Activated CD4-positive, alpha-beta memory T cell treated with anti-CD3 and anti-CD28 coated beads for 36 hours (primary cell): Measurements from ENCODE around the gene CHD8. TPM values are rescaled to one million over a fixed set of nuclear protein-coding genes. Genes with fewer than 3 reads are reported as not detected.

Experiments
- CTCF ChIA-PET: fragments of 350-600 bp; sonication (Branson Sonifier 250); formaldehyde crosslinking; loops from one replicate; lab custom pipeline; 2021; ENCODE audit warnings: antibody characterized with exemption, inconsistent platforms; lab: Charles Lee
- POLR2A ChIA-PET: fragments of 350-600 bp; sonication (Branson Sonifier 250); formaldehyde crosslinking; loops from one replicate; lab custom pipeline; 2021; ENCODE audit warnings: antibody characterized with exemption; lab: Charles Lee
- DNase-seq: peaks from one replicate; pipeline ENCODE4 v3.0.0-alpha.2; 2020
- H3K27ac Mint-ChIP-seq: one replicate; pipeline ENCODE4 v1.8.0; 2021; ENCODE audit warnings: mixed read lengths
- H3K27me3 Mint-ChIP-seq: one replicate; pipeline ENCODE4 v1.8.0; 2021; ENCODE audit warnings: mixed read lengths
- H3K36me3 Mint-ChIP-seq: one replicate; pipeline ENCODE4 v1.8.0; 2021; ENCODE audit warnings: mixed read lengths
- H3K4me1 Mint-ChIP-seq: one replicate; pipeline ENCODE4 v1.8.0; 2021; ENCODE audit warnings: low read depth, mixed read lengths
- H3K4me3 Mint-ChIP-seq: one replicate; pipeline ENCODE4 v1.8.0; 2021; ENCODE audit warnings: mild to moderate bottlenecking, mixed read lengths
- H3K9me3 Mint-ChIP-seq: one replicate; pipeline ENCODE4 v1.8.0; 2021; ENCODE audit warnings: mixed read lengths
- intact Hi-C: fragments of 100-400 bp; cut with micrococcal nuclease; formaldehyde crosslinking; loops from one replicate; pipeline ENCODE4 v1.15.1; 2023
- total RNA-seq, 2 experiments: library from RNA; stranded (reverse); gene quantifications; one replicate each; pipeline ENCODE4 v1.2.3, GENCODE V29; 2021

The CHD8 gene
- total RNA-seq, 2 experiments from 2014 or later: 80.1 to 87.7 TPM

GRCh38 chr14:21431126-21431525 lies 24.8 kb downstream of the CHD8 start:
- Mint-ChIP-seq H3K4me3 (no peak overlapping the region), H3K9me3 (no peaks in the 10 kb centered on the region), H3K36me3 (peaks cover 41% of the 10 kb centered on the region), H3K27me3 (no peaks in the 10 kb centered on the region), H3K27ac (no peak overlapping the region), H3K4me1 (peaks cover 35% of the 10 kb centered on the region)
- DNase-seq: no peak
- ChIA-PET POLR2A (no interaction called here), CTCF (interaction anchor here (0.9 to 1.1 kb wide), 2 partner anchors 26 to 67 kb away, joined by 5 to 6 read pairs; no protein-coding TSS in a partner anchor)
- intact Hi-C loops: no loop called here

DNA sequence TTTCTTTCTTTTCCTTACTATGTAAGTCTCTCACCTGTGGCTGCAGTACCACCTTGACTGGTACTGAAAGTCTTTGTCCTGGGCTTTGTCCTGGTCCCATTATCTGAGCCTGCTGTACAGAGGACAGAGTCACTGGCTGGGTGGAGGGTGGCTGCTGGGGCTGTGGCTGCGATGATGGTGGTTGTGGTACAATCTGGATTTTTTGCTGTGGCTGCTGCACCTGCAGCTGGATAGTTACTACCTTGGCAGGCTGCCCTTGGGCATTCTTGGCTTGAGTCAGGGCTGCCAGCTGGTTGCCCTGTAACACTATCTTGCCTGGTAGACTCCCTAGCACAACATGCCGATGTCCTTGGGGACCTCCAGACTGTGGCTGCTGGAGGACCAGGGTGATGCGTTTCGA lies 27.0 kb downstream of the CHD8 start:
- ChIA-PET CTCF (no interaction called here), POLR2A (no interaction called here)
- H3K36me3 Mint-ChIP-seq: peaks cover 52% of the 10 kb centered on the region
- peak overlapping the region; percentile 30 for H3K27ac Mint-ChIP-seq
- no peaks in the 10 kb centered on the region for H3K27me3 Mint-ChIP-seq
- no peaks in the 10 kb centered on the region for H3K9me3 Mint-ChIP-seq
- H3K4me1 Mint-ChIP-seq: peaks cover 14% of the 10 kb centered on the region
- intact Hi-C loops: no loop called here
- DNase-seq: no peak
- H3K4me3 Mint-ChIP-seq: no peak overlapping the region

GRCh38 chr14:21426692-21427091 lies 29.2 kb downstream of the CHD8 start:
- CTCF ChIA-PET: interaction anchor here (1.5 kb wide), 1 partner anchor 29 kb away, joined by 4 read pairs; the partner anchor contains the start of gene CHD8
- no peak overlapping the region for H3K27ac Mint-ChIP-seq
- intact Hi-C loops: no loop called here
- H3K9me3 Mint-ChIP-seq: no peaks in the 10 kb centered on the region
- POLR2A ChIA-PET: interaction anchor here (0.9 kb wide), 1 partner anchor 11 kb away, joined by 3 read pairs; no protein-coding TSS in a partner anchor
- H3K4me1 Mint-ChIP-seq: peaks cover 3% of the 10 kb centered on the region
- H3K36me3 Mint-ChIP-seq: peaks cover 51% of the 10 kb centered on the region
- no peak for DNase-seq
- H3K27me3 Mint-ChIP-seq: no peaks in the 10 kb centered on the region
- no peak overlapping the region for H3K4me3 Mint-ChIP-seq

- ChIA-PET CTCF (interaction anchor here (0.6 to 1.1 kb wide), 2 partner anchors 37 to 58 kb away, joined by 3 read pairs; partner anchors contain the start of gene TOX4), POLR2A (no interaction called here)
- no peak overlapping the region for H3K27ac Mint-ChIP-seq
- no peak for DNase-seq
- H3K27me3 Mint-ChIP-seq: no peaks in the 10 kb centered on the region
- H3K4me3 Mint-ChIP-seq: no peak overlapping the region
- no peaks in the 10 kb centered on the region for H3K9me3 Mint-ChIP-seq
- peaks cover 43% of the 10 kb centered on the region for H3K36me3 Mint-ChIP-seq
- peaks cover 10% of the 10 kb centered on the region for H3K4me1 Mint-ChIP-seq
- intact Hi-C loops: no loop called here
Observed at GRCh38 chr14:21419528-21419927, 36.4 kb downstream of the CHD8 start.

- peaks cover 52% of the 10 kb centered on the region for H3K36me3 Mint-ChIP-seq
- no peak overlapping the region for H3K27ac Mint-ChIP-seq
Observed at GRCh38 chr14:21415329-21415728, 40.6 kb downstream of the CHD8 start.

GRCh38 chr14:21414137-21414631 lies 41.7 kb downstream of the CHD8 start:
- Mint-ChIP-seq H3K4me3 (no peak overlapping the region), H3K9me3 (no peaks in the 10 kb centered on the region), H3K27me3 (no peaks in the 10 kb centered on the region), H3K27ac (peak overlapping the region; percentile 89), H3K4me1 (peaks cover 30% of the 10 kb centered on the region), H3K36me3 (peaks cover 50% of the 10 kb centered on the region)
- intact Hi-C loops: loop anchor here (1.0 to 2.0 kb wide), 6 partner anchors 30 to 150 kb away; partner anchors contain the start of genes RAB2B, SUPT16H and TOX4
- no peak for DNase-seq
- ChIA-PET POLR2A (interaction anchor here (0.6 to 1.4 kb wide), 2 partner anchors 41 to 1184 kb away, joined by 3 to 4 read pairs; partner anchors contain the start of genes ABHD4 and CHD8), CTCF (interaction anchor here (1.0 to 2.5 kb wide), 4 partner anchors 10 to 130 kb away, joined by 3 to 12 read pairs (median 6); partner anchors contain the start of gene CHD8)

More at GRCh38 chr14:21415329-21415728, 40.6 kb downstream of the CHD8 start:
- ChIA-PET CTCF (interaction anchor here (0.6 to 2.5 kb wide), 7 partner anchors 11 to 129 kb away, joined by 3 to 12 read pairs (median 4); partner anchors contain the start of gene CHD8), POLR2A (no interaction called here)
- intact Hi-C loops: loop anchor here (2.0 kb wide), 1 partner anchor 61 kb away; the partner anchor contains the start of genes RAB2B and TOX4
- Mint-ChIP-seq H3K27me3 (no peaks in the 10 kb centered on the region), H3K4me1 (peaks cover 26% of the 10 kb centered on the region), H3K9me3 (no peaks in the 10 kb centered on the region), H3K4me3 (no peak overlapping the region)
- DNase-seq: no peak

DNA sequence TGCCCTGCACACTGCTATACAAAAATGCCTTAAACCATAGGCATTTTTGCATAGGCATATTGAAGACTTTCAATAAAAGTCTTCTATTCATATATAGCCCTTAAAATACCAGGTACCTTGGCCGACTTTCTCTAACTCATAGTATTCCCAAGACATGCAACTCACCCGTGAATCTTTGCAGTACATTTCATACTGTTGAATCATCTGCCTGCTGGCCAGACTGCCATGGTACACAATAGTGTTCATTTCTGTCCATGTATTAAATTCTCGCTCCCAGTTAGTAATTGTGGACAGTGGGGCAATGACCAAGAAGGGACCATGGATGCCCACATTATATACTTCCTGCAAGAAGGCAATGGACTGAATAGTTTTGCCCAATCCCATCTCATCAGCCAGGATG lies 47.8 kb downstream of the CHD8 start:
- ChIA-PET POLR2A (interaction anchor here (1.4 kb wide), 1 partner anchor 24 kb away, joined by 3 read pairs; the partner anchor contains the start of gene SUPT16H), CTCF (interaction anchor here (0.7 kb wide), 1 partner anchor 91 kb away, joined by 3 read pairs; no protein-coding TSS in a partner anchor)
- no peaks in the 10 kb centered on the region for H3K27me3 Mint-ChIP-seq
- no peak for DNase-seq
- H3K27ac Mint-ChIP-seq: no peak overlapping the region
- H3K9me3 Mint-ChIP-seq: no peaks in the 10 kb centered on the region
- intact Hi-C loops: no loop called here
- H3K36me3 Mint-ChIP-seq: peaks cover 59% of the 10 kb centered on the region
- H3K4me3 Mint-ChIP-seq: no peak overlapping the region
- H3K4me1 Mint-ChIP-seq: peaks cover 9% of the 10 kb centered on the region

GRCh38 chr14:21406213-21406612 lies 49.7 kb downstream of the CHD8 start:
- Mint-ChIP-seq H3K4me1 (peaks cover 7% of the 10 kb centered on the region), H3K36me3 (peaks cover 66% of the 10 kb centered on the region), H3K4me3 (no peak overlapping the region), H3K27me3 (no peaks in the 10 kb centered on the region), H3K27ac (no peak overlapping the region), H3K9me3 (no peaks in the 10 kb centered on the region)
- ChIA-PET CTCF (interaction anchor here (1.7 kb wide), 1 partner anchor 13 kb away, joined by 4 read pairs; no protein-coding TSS in a partner anchor), POLR2A (no interaction called here)
- DNase-seq: no peak
- intact Hi-C loops: no loop called here

DNA sequence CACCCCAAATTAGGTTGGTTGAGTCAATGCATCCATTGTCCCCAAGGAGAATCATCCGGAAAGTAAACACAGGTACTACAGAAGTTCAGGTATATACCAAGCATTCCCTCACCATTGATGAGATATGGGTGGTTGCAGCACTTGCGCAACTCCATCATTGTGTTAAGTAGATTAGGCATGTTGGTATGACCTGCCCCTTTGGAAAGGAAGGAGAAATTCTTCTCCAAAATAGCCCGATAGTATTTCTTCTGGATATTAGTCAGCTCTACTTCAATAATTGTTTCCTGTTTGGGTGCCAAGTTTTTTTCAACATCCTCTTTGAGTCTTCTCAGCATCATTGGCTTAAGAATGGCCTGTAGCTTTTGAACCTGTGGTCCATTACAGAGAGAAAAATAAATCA lies 50.8 kb downstream of the CHD8 start:
- H3K27me3 Mint-ChIP-seq: no peaks in the 10 kb centered on the region

DNA sequence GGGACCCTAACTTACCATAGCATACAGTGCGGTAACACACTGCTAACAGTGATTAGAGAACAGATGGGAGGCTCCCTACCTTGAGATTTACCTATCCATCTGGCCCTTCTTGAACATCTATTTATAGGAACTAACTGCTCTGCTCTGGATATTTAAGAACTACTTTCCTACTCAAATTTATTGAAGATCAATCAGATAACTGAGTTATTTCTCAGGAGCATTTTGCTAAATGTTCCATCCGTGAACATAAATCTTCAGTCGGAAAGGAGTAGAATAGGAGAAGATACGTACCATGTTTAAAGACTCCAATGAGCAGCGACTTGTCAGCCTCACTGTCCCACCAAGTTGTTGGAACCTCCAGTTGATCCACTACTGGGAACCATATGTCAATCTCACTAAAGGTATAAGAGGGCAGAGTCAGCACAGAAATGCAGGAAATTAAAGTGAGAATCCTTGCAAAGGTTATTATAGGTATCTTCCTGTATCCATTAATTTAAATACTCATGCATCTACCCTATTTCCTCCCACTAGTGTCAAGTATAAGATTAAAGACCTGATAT lies 56.5 kb downstream of the CHD8 start:
- H3K36me3 Mint-ChIP-seq: peaks cover 66% of the 10 kb centered on the region
- H3K27ac Mint-ChIP-seq: no peak overlapping the region
- POLR2A ChIA-PET: no interaction called here
- DNase-seq: no peak
- intact Hi-C loops: no loop called here
- CTCF ChIA-PET: no interaction called here
- no peaks in the 10 kb centered on the region for H3K27me3 Mint-ChIP-seq
- no peaks in the 10 kb centered on the region for H3K9me3 Mint-ChIP-seq
- H3K4me3 Mint-ChIP-seq: no peak overlapping the region
- no peaks in the 10 kb centered on the region for H3K4me1 Mint-ChIP-seq

More for the DNA sequence above, 50.8 kb downstream of the CHD8 start:
- CTCF ChIA-PET: interaction anchor here (1.0 to 2.0 kb wide), 2 partner anchors 9 to 25 kb away, joined by 5 to 7 read pairs; no protein-coding TSS in a partner anchor
- Mint-ChIP-seq H3K9me3 (no peaks in the 10 kb centered on the region), H3K4me1 (peaks cover 1% of the 10 kb centered on the region), H3K36me3 (peaks cover 68% of the 10 kb centered on the region), H3K4me3 (no peak overlapping the region), H3K27ac (peak overlapping the region; percentile 2)
- DNase-seq: no peak
- POLR2A ChIA-PET: no interaction called here
- intact Hi-C loops: no loop called here

DNA sequence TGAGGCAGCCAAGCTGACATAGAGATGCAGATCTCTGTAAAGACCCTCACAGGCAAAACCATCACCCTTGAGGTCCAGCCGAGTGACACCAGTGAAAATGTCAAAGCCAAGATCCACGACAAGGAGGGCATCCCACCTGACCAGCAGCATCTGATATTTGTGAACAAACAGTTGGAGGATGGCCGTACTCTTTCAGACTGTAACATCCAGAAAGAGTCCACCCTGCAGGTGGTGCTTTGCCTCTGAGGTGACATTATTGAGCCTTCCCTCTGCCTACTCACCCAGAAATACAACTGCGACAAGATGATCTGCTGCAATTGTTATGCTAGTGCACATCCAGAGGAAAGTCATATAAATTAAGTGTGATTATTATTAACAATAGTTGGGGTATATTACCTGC lies 57.0 kb downstream of the CHD8 start:
- Mint-ChIP-seq H3K27me3 (no peaks in the 10 kb centered on the region), H3K9me3 (no peaks in the 10 kb centered on the region), H3K4me1 (no peaks in the 10 kb centered on the region), H3K4me3 (no peak overlapping the region), H3K36me3 (peaks cover 69% of the 10 kb centered on the region), H3K27ac (no peak overlapping the region)
- intact Hi-C loops: no loop called here
- ChIA-PET POLR2A (no interaction called here), CTCF (no interaction called here)
- DNase-seq: no peak

- ChIA-PET POLR2A (no interaction called here), CTCF (no interaction called here)
- Mint-ChIP-seq H3K27ac (no peak overlapping the region), H3K36me3 (peaks cover 64% of the 10 kb centered on the region), H3K4me1 (no peaks in the 10 kb centered on the region), H3K27me3 (no peaks in the 10 kb centered on the region), H3K9me3 (no peaks in the 10 kb centered on the region), H3K4me3 (no peak overlapping the region)
- no peak for DNase-seq
- intact Hi-C loops: no loop called here
Observed at GRCh38 chr14:21395450-21395849, 60.5 kb downstream of the CHD8 start.
